GM12892 (cell line): Measurements from ENCODE around the gene MRPL11.

ENCODE experiments used
- POLR2A ChIP-seq: IDR thresholded peaks from 2 replicates; pipeline ENCODE4 v1.6.1; 2011; ENCODE audit warnings: low read depth, low read length, control low read depth
- POLR2AphosphoS5 ChIP-seq: IDR thresholded peaks from 2 replicates; pipeline ENCODE4 v1.6.1; 2011; ENCODE audit warnings: low read depth, low read length, control low read depth

GRCh38 chr11:66409226-66409625 lies 29.4 kb downstream of the MRPL11 start:
- TF ChIP-seq POLR2A (no peak), POLR2AphosphoS5 (no peak)
